Measurements from ENCODE around the gene MYL6B. TPM values are rescaled to one million over a fixed set of nuclear protein-coding genes. Genes with fewer than 3 reads are reported as not detected.

MYL6B gene
- total RNA-seq, 2 experiments from 2014 or later: 6.2 to 6.4 TPM

DNA sequence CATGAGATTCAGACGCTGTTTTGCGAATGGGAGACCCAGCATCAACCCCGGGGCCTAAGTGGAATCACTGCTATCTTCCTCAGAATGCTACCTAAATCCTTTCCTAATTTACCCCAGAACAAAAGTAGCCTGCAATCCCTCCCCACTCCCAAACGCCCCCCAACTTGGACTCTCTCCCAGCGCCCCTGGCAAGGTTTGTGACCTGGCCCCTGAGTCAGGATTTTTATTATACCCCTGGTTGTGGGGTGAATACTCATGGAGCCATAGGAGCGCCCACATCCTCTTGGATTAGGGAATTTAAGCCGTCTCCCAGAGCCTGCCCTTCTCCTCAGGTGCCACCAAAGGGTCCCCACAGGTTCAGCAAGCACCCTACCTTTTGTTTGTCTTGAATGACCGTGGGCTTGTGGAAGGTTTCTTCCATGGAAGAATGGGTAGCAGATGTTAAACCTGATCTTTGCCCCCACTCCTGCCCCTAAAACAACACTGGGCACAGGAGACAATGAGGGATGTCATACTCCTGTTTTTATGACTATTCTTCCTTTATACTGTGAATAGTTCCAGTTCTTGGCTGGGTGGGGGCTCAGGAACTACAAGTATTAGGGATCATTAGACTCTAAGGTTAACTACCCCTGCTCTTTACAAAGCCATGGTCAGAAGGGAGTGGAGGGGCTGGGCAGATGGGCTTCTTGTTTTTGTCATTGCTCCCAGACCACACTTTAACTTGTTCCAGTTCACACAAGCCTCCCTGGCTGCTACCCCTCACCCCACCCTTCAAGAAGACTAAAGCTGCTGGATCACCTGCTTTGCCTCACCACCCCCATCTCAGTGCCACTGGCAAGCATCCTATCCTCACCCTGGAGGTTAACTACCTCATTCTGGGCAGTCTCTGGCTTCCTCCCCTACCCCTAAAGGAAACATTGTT, 630 bp downstream of the MYL6B start:
- no peaks in the 10 kb centered on the region for H3K27me3 Mint-ChIP-seq
- no peak for DNase-seq
- H3K27me3 ChIP-seq (ENCODE audit: control insufficient read depth in 1 of 2, insufficient read depth in 2 of 2, low read length in 2 of 2): no peaks in the 10 kb centered on the region
- H3K4me1 ChIP-seq (ENCODE audit: insufficient read depth, low read length): peaks cover 35% of the 10 kb centered on the region
- no peaks in the 10 kb centered on the region for H3K9me3 Mint-ChIP-seq
- TF ChIP-seq, protein P1, sequence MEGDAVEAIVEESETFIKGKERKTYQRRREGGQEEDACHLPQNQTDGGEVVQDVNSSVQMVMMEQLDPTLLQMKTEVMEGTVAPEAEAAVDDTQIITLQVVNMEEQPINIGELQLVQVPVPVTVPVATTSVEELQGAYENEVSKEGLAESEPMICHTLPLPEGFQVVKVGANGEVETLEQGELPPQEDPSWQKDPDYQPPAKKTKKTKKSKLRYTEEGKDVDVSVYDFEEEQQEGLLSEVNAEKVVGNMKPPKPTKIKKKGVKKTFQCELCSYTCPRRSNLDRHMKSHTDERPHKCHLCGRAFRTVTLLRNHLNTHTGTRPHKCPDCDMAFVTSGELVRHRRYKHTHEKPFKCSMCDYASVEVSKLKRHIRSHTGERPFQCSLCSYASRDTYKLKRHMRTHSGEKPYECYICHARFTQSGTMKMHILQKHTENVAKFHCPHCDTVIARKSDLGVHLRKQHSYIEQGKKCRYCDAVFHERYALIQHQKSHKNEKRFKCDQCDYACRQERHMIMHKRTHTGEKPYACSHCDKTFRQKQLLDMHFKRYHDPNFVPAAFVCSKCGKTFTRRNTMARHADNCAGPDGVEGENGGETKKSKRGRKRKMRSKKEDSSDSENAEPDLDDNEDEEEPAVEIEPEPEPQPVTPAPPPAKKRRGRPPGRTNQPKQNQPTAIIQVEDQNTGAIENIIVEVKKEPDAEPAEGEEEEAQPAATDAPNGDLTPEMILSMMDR (IDR thresholded peaks at IDR 0.05): no peak
- peaks cover 4% of the 10 kb centered on the region for H3K36me3 ChIP-seq (ENCODE audit: insufficient read depth, low read length)
- POLR2A ChIA-PET: interaction anchor here (1.7 kb wide), 1 partner anchor 24 kb away, joined by 50 read pairs; the partner anchor contains the start of gene ESYT1
- peaks cover 33% of the 10 kb centered on the region for H3K4me1 Mint-ChIP-seq (ENCODE audit: low read depth)
- peak overlapping the region; percentile 76 for H3K4me3 ChIP-seq (ENCODE audit: low read length)
- H3K27ac ChIP-seq (ENCODE audit: low read depth in 1 of 2, low read length in 2 of 2): peak overlapping the region in 1 of 2 donors; percentile 87
- peak overlapping the region; percentile 94 for H3K4me3 Mint-ChIP-seq
- H3K27ac Mint-ChIP-seq: peak overlapping the region; percentile 94
- intact Hi-C loops (cut with DNase I, micrococcal nuclease): loop anchor here (2.0 to 5.0 kb wide), 4 partner anchors 16 to 36 kb away; partner anchors contain the start of genes SMARCC2 (in 2 of the 2), RPL41 (in 1 of the 2) and ZC3H10 (in 1 of the 2)
- no peaks in the 10 kb centered on the region for H3K9me3 ChIP-seq (ENCODE audit: control insufficient read depth in 1 of 2, insufficient read depth in 1 of 2, low read length in 2 of 2)
- no peak for ATAC-seq (ENCODE audit: poor library complexity)
- CTCF ChIA-PET: no interaction called here
- peaks cover 10% of the 10 kb centered on the region for H3K36me3 Mint-ChIP-seq (ENCODE audit: low read depth)

DNA sequence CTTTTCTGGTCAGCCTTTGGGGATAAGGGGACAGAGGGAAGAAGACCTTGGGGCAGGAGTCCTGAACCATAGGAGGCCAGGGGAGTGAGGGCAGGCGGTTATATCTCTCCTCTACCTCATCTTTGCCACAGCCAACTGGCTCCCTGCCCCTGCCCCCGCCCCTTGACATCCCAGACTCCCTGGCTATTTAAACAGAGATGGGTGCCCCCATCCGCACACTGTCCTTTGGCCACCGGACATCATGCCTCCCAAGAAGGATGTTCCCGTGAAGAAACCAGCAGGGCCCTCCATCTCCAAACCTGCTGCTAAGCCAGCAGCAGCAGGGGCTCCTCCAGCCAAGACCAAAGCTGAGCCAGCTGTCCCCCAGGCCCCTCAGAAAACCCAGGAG, 1.3 kb downstream of the MYL6B start:
- Mint-ChIP-seq H3K27ac (peak overlapping the region; percentile 94), H3K4me1 (ENCODE audit: low read depth) (peaks cover 37% of the 10 kb centered on the region), H3K36me3 (ENCODE audit: low read depth) (peaks cover 15% of the 10 kb centered on the region), H3K9me3 (no peaks in the 10 kb centered on the region), H3K27me3 (no peaks in the 10 kb centered on the region), H3K4me3 (peak overlapping the region; percentile 51)
- Histone ChIP-seq H3K36me3 (ENCODE audit: insufficient read depth, low read length) (peaks cover 4% of the 10 kb centered on the region), H3K9me3 (ENCODE audit: control insufficient read depth in 1 of 2, insufficient read depth in 1 of 2, low read length in 2 of 2) (no peaks in the 10 kb centered on the region), H3K27me3 (ENCODE audit: control insufficient read depth in 1 of 2, insufficient read depth in 2 of 2, low read length in 2 of 2) (no peaks in the 10 kb centered on the region), H3K4me3 (ENCODE audit: low read length) (no peak overlapping the region), H3K27ac (ENCODE audit: low read depth in 1 of 2, low read length in 2 of 2) (no peak overlapping the region), H3K4me1 (ENCODE audit: insufficient read depth, low read length) (peaks cover 36% of the 10 kb centered on the region)
- POLR2A ChIA-PET: interaction anchor here (1.1 kb wide), 1 partner anchor 25 kb away, joined by 6 read pairs; the partner anchor contains the start of gene ESYT1
- intact Hi-C loops (cut with DNase I, micrococcal nuclease): loop anchor here (2.0 to 5.0 kb wide), 4 partner anchors 17 to 36 kb away; partner anchors contain the start of genes SMARCC2 (in 2 of the 2), RPL41 (in 1 of the 2) and ZC3H10 (in 1 of the 2)
- DNase-seq: no peak
- no peak for ATAC-seq (ENCODE audit: poor library complexity)
- CTCF ChIA-PET: no interaction called here
- TF ChIP-seq, protein P1 (IDR thresholded peaks at IDR 0.05): no peak

DNA sequence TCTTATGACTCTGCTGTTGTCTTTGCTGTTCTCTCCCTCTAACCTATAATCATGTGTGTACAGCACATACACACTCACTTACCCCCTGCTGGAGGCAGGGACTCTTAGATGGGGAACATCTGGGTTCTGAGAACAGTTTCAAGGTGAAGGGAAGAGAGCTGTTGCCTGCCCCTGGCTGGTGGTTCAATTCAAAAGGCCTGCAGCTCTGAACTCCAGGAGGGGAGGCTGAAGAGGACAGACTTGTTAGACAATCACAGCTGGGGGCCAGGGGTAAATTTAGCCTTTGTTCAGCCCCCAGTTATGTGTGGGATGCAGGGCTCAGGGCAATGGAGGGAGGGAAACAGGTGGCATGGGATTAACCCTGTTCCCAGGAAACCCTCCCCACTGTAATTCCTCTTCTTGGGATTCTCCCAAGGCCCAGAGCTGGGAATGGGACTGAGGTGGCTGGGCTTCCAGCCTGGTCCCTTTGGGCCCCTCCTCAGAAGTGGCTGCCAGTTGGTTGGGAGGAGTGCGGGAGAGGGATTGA, 1.9 kb downstream of the MYL6B start:
- Mint-ChIP-seq H3K4me1 (ENCODE audit: low read depth) (peaks cover 43% of the 10 kb centered on the region), H3K4me3 (peak overlapping the region; percentile 55), H3K27ac (no peak overlapping the region), H3K9me3 (no peaks in the 10 kb centered on the region), H3K27me3 (no peaks in the 10 kb centered on the region), H3K36me3 (ENCODE audit: low read depth) (peaks cover 21% of the 10 kb centered on the region)
- H3K27me3 ChIP-seq (ENCODE audit: control insufficient read depth in 1 of 2, insufficient read depth in 2 of 2, low read length in 2 of 2): no peaks in the 10 kb centered on the region
- peaks cover 42% of the 10 kb centered on the region for H3K4me1 ChIP-seq (ENCODE audit: insufficient read depth, low read length)
- TF ChIP-seq, protein P1 (IDR thresholded peaks at IDR 0.05): no peak
- CTCF ChIA-PET: interaction anchor here (1.2 kb wide), 1 partner anchor 28 kb away, joined by 7 read pairs; no protein-coding TSS in a partner anchor
- ATAC-seq (ENCODE audit: poor library complexity): no peak
- DNase-seq: no peak
- POLR2A ChIA-PET: interaction anchor here (0.9 to 1.6 kb wide), 4 partner anchors 11 to 36 kb away, joined by 3 to 6 read pairs (median 4); partner anchors contain the start of genes ESYT1, SMARCC2 and ZC3H10
- intact Hi-C loops (cut with DNase I, micrococcal nuclease): loop anchor here (5.0 kb wide), 2 partner anchors 33 to 37 kb away; partner anchors contain the start of genes RPL41 (in 1 of the 2), SMARCC2 (in 1 of the 2) and ZC3H10 (in 1 of the 2)
- H3K9me3 ChIP-seq (ENCODE audit: control insufficient read depth in 1 of 2, insufficient read depth in 1 of 2, low read length in 2 of 2): no peaks in the 10 kb centered on the region
- H3K36me3 ChIP-seq (ENCODE audit: insufficient read depth, low read length): peaks cover 6% of the 10 kb centered on the region
- H3K27ac ChIP-seq (ENCODE audit: low read depth in 1 of 2, low read length in 2 of 2): no peak overlapping the region
- H3K4me3 ChIP-seq (ENCODE audit: low read length): no peak overlapping the region
